Uterus (tissue), 4 donors: ENCODE data around the gene ZNF865. TPM values are rescaled to one million over a fixed set of nuclear protein-coding genes. Genes with fewer than 3 reads are reported as not detected.

Experiments
- DNase-seq, 2 donors: peaks; one replicate each; pipeline ENCODE4 v3.0.0-alpha.2; 2019 to 2020
- H3K27ac ChIP-seq, 2 donors: fragments of 200-600 bp; sonication (generic); 1 replicate in 1 of 2; 2 replicates in 1 of 2; pipeline ENCODE4 v1.5.1; 2016 to 2018
- H3K27me3 ChIP-seq, 2 donors: fragments of 200-600 bp; sonication (generic); one replicate each; pipeline ENCODE4 v1.5.1; 2018 to 2019; ENCODE audit warnings: control low read depth in 1 of 2
- H3K36me3 ChIP-seq, 2 donors: fragments of 200-600 bp; sonication (generic); one replicate each; pipeline ENCODE4 v1.5.1; 2019; ENCODE audit warnings: control low read depth in 1 of 2
- H3K4me1 ChIP-seq, 2 donors: fragments of 200-600 bp; sonication (generic); one replicate each; pipeline ENCODE4 v1.5.1; 2018 to 2019; ENCODE audit warnings: control low read depth in 1 of 2
- H3K4me3 ChIP-seq, 2 donors: fragments of 200-600 bp; sonication (generic); 1 replicate in 1 of 2; 2 replicates in 1 of 2; pipeline ENCODE4 v1.5.1; 2018 to 2019; ENCODE audit warnings: mild to moderate bottlenecking in 1 of 2
- H3K9me3 ChIP-seq, 2 donors: fragments of 200-600 bp; sonication (generic); one replicate each; pipeline ENCODE4 v1.5.1; 2019; ENCODE audit warnings: control low read depth in 1 of 2
- CTCF ChIP-seq, 4 experiments: fragments of 200-600 bp in 2 of 4; fragments of 450-650 bp in 2 of 4; sonication (generic) in 2 of 4; IDR thresholded peaks; one replicate each; pipeline ENCODE4 v1.5.1; 2016 to 2019; ENCODE audit warnings: antibody characterized with exemption in 4 of 4, mild to moderate bottlenecking in 2 of 4, moderate library complexity in 1 of 4
- POLR2A ChIP-seq, 2 donors: fragments of 450-650 bp; IDR thresholded peaks; one replicate each; pipeline ENCODE4 v1.6.1; 2016; ENCODE audit warnings: antibody characterized with exemption in 2 of 2, mild to moderate bottlenecking in 1 of 2, moderate library complexity in 1 of 2
- intact Hi-C: fragments of 100-400 bp; cut with DNase I; formaldehyde crosslinking; loops from one replicate; pipeline ENCODE4 v1.15.1; 2023; ENCODE audit warnings: low total_unique reads
- total RNA-seq, 4 donors: library from RNA; depleted of rRNA in 3 of 4; stranded (reverse); fragments of >200 nt in 3 of 4; gene quantifications; one replicate each; pipeline versions ENCODE4 v1.1.0 to v1.2.4, GENCODE V29; 2014 to 2023
- donor health status: DM: yes; HTN: yes; CAD: no.

ZNF865 gene
- total RNA-seq, 4 donors from 2014 or later = 2.0 to 24.2 (median 3.2) TPM; not detected in 1

GRCh38 chr19:55617426-55617825, 12.0 kb downstream of the ZNF865 start:
- no peaks in the 10 kb centered on the region for H3K27me3 ChIP-seq
- intact Hi-C loops = no loop called here
- H3K27ac ChIP-seq = no peak overlapping the region

GRCh38 chr19:55618426-55618825, 13.0 kb downstream of the ZNF865 start:
- H3K27ac ChIP-seq = no peak overlapping the region
- DNase-seq = no peak
- TF ChIP-seq POLR2A (IDR thresholded peaks at IDR 0.05) (no peak), CTCF (IDR thresholded peaks at IDR 0.05) (no peak)
- H3K27me3 ChIP-seq = no peaks in the 10 kb centered on the region
- no peaks in the 10 kb centered on the region for H3K9me3 ChIP-seq
- H3K4me1 ChIP-seq = no peaks in the 10 kb centered on the region
- intact Hi-C loops = no loop called here
- H3K36me3 ChIP-seq = no peaks in the 10 kb centered on the region
- no peak overlapping the region for H3K4me3 ChIP-seq

More at GRCh38 chr19:55617426-55617825, 12.0 kb downstream of the ZNF865 start:
- Histone ChIP-seq H3K4me1 (no peaks in the 10 kb centered on the region), H3K36me3 (no peaks in the 10 kb centered on the region), H3K9me3 (no peaks in the 10 kb centered on the region), H3K4me3 (no peak overlapping the region)
- TF ChIP-seq POLR2A (IDR thresholded peaks at IDR 0.05) (no peak), CTCF (IDR thresholded peaks at IDR 0.05) (no peak)
- no peak for DNase-seq

GRCh38 chr19:55619286-55619685, 13.8 kb downstream of the ZNF865 start:
- Histone ChIP-seq H3K4me3 (no peak overlapping the region), H3K9me3 (no peaks in the 10 kb centered on the region), H3K4me1 (no peaks in the 10 kb centered on the region), H3K27ac (no peak overlapping the region), H3K27me3 (no peaks in the 10 kb centered on the region), H3K36me3 (no peaks in the 10 kb centered on the region)
- DNase-seq = no peak
- TF ChIP-seq POLR2A (IDR thresholded peaks at IDR 0.05) = no peak
- TF ChIP-seq CTCF (IDR thresholded peaks at IDR 0.05) = no peak
- intact Hi-C loops = no loop called here

GRCh38 chr19:55620410-55621204, 15.2 kb downstream of the ZNF865 start:
- intact Hi-C loops = no loop called here

More at GRCh38 chr19:55620410-55621204, 15.2 kb downstream of the ZNF865 start:
- H3K36me3 ChIP-seq = no peaks in the 10 kb centered on the region
- TF ChIP-seq CTCF (IDR thresholded peaks at IDR 0.05) (no peak), POLR2A (IDR thresholded peaks at IDR 0.05) (no peak)
- H3K4me1 ChIP-seq = no peaks in the 10 kb centered on the region
- H3K27me3 ChIP-seq = no peaks in the 10 kb centered on the region
- no peaks in the 10 kb centered on the region for H3K9me3 ChIP-seq
- H3K27ac ChIP-seq = no peak overlapping the region
- H3K4me3 ChIP-seq = no peak overlapping the region
- no peak for DNase-seq
